Prostate gland (tissue), 2 donors: ENCODE measurements around the gene ZFHX3.

Experiments used
- CTCF ChIP-seq, 4 experiments: fragments of 200-600 bp in 2 of 4; fragments of 450-650 bp in 2 of 4; sonication (generic) in 2 of 4; IDR thresholded peaks; 1 replicate in 3 of 4; 2 replicates in 1 of 4; pipeline ENCODE4 v1.5.1; 2016 to 2019; ENCODE audit warnings: antibody characterized with exemption in 4 of 4, mild to moderate bottlenecking in 2 of 4, moderate library complexity in 2 of 4
- POLR2A ChIP-seq: fragments of 450-650 bp; IDR thresholded peaks from one replicate; pipeline ENCODE4 v1.6.1; 2016; ENCODE audit warnings: antibody characterized with exemption, mild to moderate bottlenecking
- POLR2AphosphoS5 ChIP-seq: sonication (generic); formaldehyde crosslinking; IDR thresholded peaks from one replicate; pipeline ENCODE4 v1.6.1; 2017; ENCODE audit warnings: antibody characterized with exemption

GRCh38 chr16:72793716-72794115 is 254.2 kb downstream of the ZFHX3 start:
- TF ChIP-seq CTCF (IDR thresholded peaks at IDR 0.05) (no peak), POLR2A (no peak), POLR2AphosphoS5 (no peak)
